Mesodermal cell (in vitro differentiated cells): ENCODE measurements around the gene STARD3.

Experiments used
- H3K27ac ChIP-seq: 2 replicates; pipeline ENCODE4 v1.7.0; 2013; ENCODE audit warnings: mild to moderate bottlenecking, low read depth, low read length, moderate library complexity; ENCODE audit not compliant: severe bottlenecking
- H3K36me3 ChIP-seq: 2 replicates; pipeline ENCODE4 v1.7.1; 2013; ENCODE audit warnings: mild to moderate bottlenecking, low read length, moderate library complexity; ENCODE audit not compliant: control insufficient read depth, insufficient read depth
- H3K4me1 ChIP-seq: one replicate; pipeline ENCODE4 v1.7.1; 2013; ENCODE audit warnings: mild to moderate bottlenecking, low read length; ENCODE audit not compliant: insufficient read depth, control insufficient read depth, poor library complexity, severe bottlenecking
- H3K4me3 ChIP-seq: 2 replicates; pipeline ENCODE4 v1.7.0; 2013; ENCODE audit warnings: low read length, control low read depth, mild to moderate bottlenecking; ENCODE audit not compliant: insufficient read depth, poor library complexity, severe bottlenecking; ENCODE audit errors: extremely low read depth
- H3K9me3 ChIP-seq: 2 replicates; pipeline ENCODE4 v1.7.1; 2013; ENCODE audit warnings: mild to moderate bottlenecking, low read length, moderate library complexity; ENCODE audit not compliant: control insufficient read depth
- WGBS, 2 experiments: methylation state at CpG; one replicate each; pipeline ENCODE4 v1.1.5; 2013; ENCODE audit warnings: missing lambda C conversion rate in 2 of 2; ENCODE audit not compliant: insufficient coverage in 2 of 2; 5-methylcytosine and 5-hydroxymethylcytosine counted together

STARD3 gene

GRCh38 chr17:39614545-39615157, 22.3 kb upstream of the STARD3 start:
- 78 to 92% methylated on average over 2 to 3 of the region's 3 CpGs for WGBS, 2 experiments
- no peaks in the 10 kb centered on the region for H3K4me1 ChIP-seq
- no peaks in the 10 kb centered on the region for H3K9me3 ChIP-seq
- no peak overlapping the region for H3K4me3 ChIP-seq
- H3K36me3 ChIP-seq = no peaks in the 10 kb centered on the region
- no peak overlapping the region for H3K27ac ChIP-seq

GRCh38 chr17:39615434-39615833, 21.5 kb upstream of the STARD3 start:
- WGBS, 2 experiments = 59 to 69% methylated on average over 6 of the region's 6 CpGs
- H3K4me1 ChIP-seq = no peaks in the 10 kb centered on the region

GRCh38 chr17:39617100-39617445, 19.9 kb upstream of the STARD3 start:
- 55 to 83% methylated on average over 2 to 3 of the region's 3 CpGs for WGBS, 2 experiments
- H3K9me3 ChIP-seq = no peaks in the 10 kb centered on the region
- H3K36me3 ChIP-seq = no peaks in the 10 kb centered on the region
- H3K4me1 ChIP-seq = no peaks in the 10 kb centered on the region
- no peak overlapping the region for H3K27ac ChIP-seq
- H3K4me3 ChIP-seq = no peak overlapping the region

More at GRCh38 chr17:39615434-39615833, 21.5 kb upstream of the STARD3 start:
- no peaks in the 10 kb centered on the region for H3K36me3 ChIP-seq
- H3K4me3 ChIP-seq = no peak overlapping the region
- no peak overlapping the region for H3K27ac ChIP-seq
- H3K9me3 ChIP-seq = no peaks in the 10 kb centered on the region

- Histone ChIP-seq H3K9me3 (no peaks in the 10 kb centered on the region), H3K36me3 (no peaks in the 10 kb centered on the region), H3K4me3 (peak overlapping the region; percentile 41), H3K27ac (no peak overlapping the region), H3K4me1 (no peaks in the 10 kb centered on the region)
- 0 to 1% methylated on average over 34 to 55 of the region's 79 CpGs for WGBS, 2 experiments
Observed at GRCh38 chr17:39617446-39618245, 19.3 kb upstream of the STARD3 start.

- H3K9me3 ChIP-seq = no peaks in the 10 kb centered on the region
- no peak overlapping the region for H3K27ac ChIP-seq
- H3K4me1 ChIP-seq = no peaks in the 10 kb centered on the region
- 1 to 2% methylated on average over 28 to 31 of the region's 33 CpGs for WGBS, 2 experiments
- H3K36me3 ChIP-seq = no peaks in the 10 kb centered on the region
- H3K4me3 ChIP-seq = peak overlapping the region; percentile 41
Observed at GRCh38 chr17:39618246-39618913, 18.6 kb upstream of the STARD3 start.

- Histone ChIP-seq H3K36me3 (no peaks in the 10 kb centered on the region), H3K9me3 (no peaks in the 10 kb centered on the region), H3K27ac (no peak overlapping the region), H3K4me1 (no peaks in the 10 kb centered on the region), H3K4me3 (no peak overlapping the region)
- 51 to 59% methylated on average over 10 to 12 of the region's 13 CpGs for WGBS, 2 experiments
Observed at GRCh38 chr17:39618956-39619785, 17.8 kb upstream of the STARD3 start.

- H3K27ac ChIP-seq = no peak overlapping the region
- no peaks in the 10 kb centered on the region for H3K36me3 ChIP-seq
- no peaks in the 10 kb centered on the region for H3K9me3 ChIP-seq
- H3K4me1 ChIP-seq = no peaks in the 10 kb centered on the region
- H3K4me3 ChIP-seq = no peak overlapping the region
- WGBS, 2 experiments = 0% methylated on average over 1 of the region's 1 CpG
Observed at GRCh38 chr17:39619786-39620101, 17.2 kb upstream of the STARD3 start.

GRCh38 chr17:39621523-39622379, 15.2 kb upstream of the STARD3 start:
- H3K9me3 ChIP-seq = no peaks in the 10 kb centered on the region
- H3K4me3 ChIP-seq = no peak overlapping the region
- 7 to 16% methylated on average over 19 to 22 of the region's 26 CpGs for WGBS, 2 experiments
- peaks cover 2% of the 10 kb centered on the region for H3K4me1 ChIP-seq
- H3K27ac ChIP-seq = no peak overlapping the region
- no peaks in the 10 kb centered on the region for H3K36me3 ChIP-seq

GRCh38 chr17:39622380-39623006, 14.5 kb upstream of the STARD3 start:
- Histone ChIP-seq H3K36me3 (no peaks in the 10 kb centered on the region), H3K9me3 (no peaks in the 10 kb centered on the region), H3K4me1 (peaks cover 4% of the 10 kb centered on the region), H3K27ac (no peak overlapping the region), H3K4me3 (no peak overlapping the region)
- WGBS, 2 experiments = 74 to 83% methylated on average over 4 to 10 of the region's 16 CpGs
